IMR-90 (cell line): ENCODE measurements around the gene TRIML1. TPM values are rescaled to one million over a fixed set of nuclear protein-coding genes. Genes with fewer than 3 reads are reported as not detected.

Source experiments
- ATAC-seq: fragments of 200-7000 bp; cut with Tn5 transposase; 2 replicates; pipeline ENCODE4 v1.9.1; 2020; ENCODE audit warnings: low read depth, mild to moderate bottlenecking, moderate library complexity
- BruUV-seq: library from RNA; stranded (reverse); fragments of 400-500 nt; replicated peaks from 2 replicates; lab custom pipeline; 2021; lab: Mats Ljungman, UMichigan
- CTCF ChIA-PET: fragments of 300-600 bp; formaldehyde crosslinking; extraction: SDS; loops from one replicate; lab custom pipeline; 2021; ENCODE audit warnings: antibody characterized with exemption; lab: Yijun Ruan, JAX
- POLR2A ChIA-PET: fragments of 300-600 bp; sonication (Branson Sonifier 250); formaldehyde crosslinking; loops from one replicate; lab custom pipeline; 2022; ENCODE audit warnings: antibody characterized with exemption; ENCODE audit not compliant: unreplicated experiment; lab: Charles Lee
- DNase-seq: peaks from one replicate; pipeline ENCODE4 v3.0.0; 2013
- H2AFZ ChIP-seq: replicated peaks from 2 replicates; pipeline ENCODE3; 2013; ENCODE audit warnings: low read length, mild to moderate bottlenecking; ENCODE audit not compliant: poor library complexity
- H2AK5ac ChIP-seq: 2 replicates; pipeline ENCODE4 v1.6.1; 2013; ENCODE audit warnings: low read depth, low read length, inconsistent platforms
- H2AK9ac ChIP-seq: replicated peaks from 2 replicates; pipeline ENCODE3; 2013; ENCODE audit warnings: mild to moderate bottlenecking, low read depth, low read length, moderate library complexity; ENCODE audit not compliant: poor library complexity
- H2BK120ac ChIP-seq: 2 replicates; pipeline ENCODE4 v1.6.1; 2013; ENCODE audit warnings: low read depth, low read length, inconsistent platforms
- H2BK15ac ChIP-seq: 3 replicates; pipeline ENCODE4 v1.6.1; 2013; ENCODE audit warnings: low read depth, low read length, inconsistent platforms
- H2BK20ac ChIP-seq: 2 replicates; pipeline ENCODE4 v1.6.1; 2013; ENCODE audit warnings: low read depth, mild to moderate bottlenecking, inconsistent platforms, low read length, moderate library complexity
- H2BK5ac ChIP-seq: 2 replicates; pipeline ENCODE4 v1.6.1; 2013; ENCODE audit warnings: mild to moderate bottlenecking, low read depth, low read length, inconsistent platforms; ENCODE audit not compliant: poor library complexity, severe bottlenecking
- H3K14ac ChIP-seq: replicated peaks from 2 replicates; pipeline ENCODE4 v1.6.1; 2013; ENCODE audit warnings: low read depth, low read length, inconsistent platforms
- H3K18ac ChIP-seq: 2 replicates; pipeline ENCODE4 v1.6.1; 2013; ENCODE audit warnings: low read depth, low read length, control low read depth
- H3K23ac ChIP-seq: 2 replicates; pipeline ENCODE4 v1.6.1; 2013; ENCODE audit warnings: low read depth, low read length, inconsistent platforms
- H3K27ac ChIP-seq: 2 replicates; pipeline ENCODE4 v1.5.1; 2013; ENCODE audit warnings: mild to moderate bottlenecking, control low read depth, low read length; ENCODE audit not compliant: insufficient read depth
- H3K27me3 ChIP-seq: 2 replicates; pipeline ENCODE4 v1.6.1; 2013; ENCODE audit warnings: low read length; ENCODE audit not compliant: control insufficient read depth, insufficient read depth
- H3K36me3 ChIP-seq: 2 replicates; pipeline ENCODE4 v1.6.1; 2013; ENCODE audit warnings: low read length, mixed read lengths; ENCODE audit not compliant: control insufficient read depth, insufficient read depth
- H3K4ac ChIP-seq: 2 replicates; pipeline ENCODE4 v1.6.1; 2013; ENCODE audit warnings: low read depth, low read length, inconsistent platforms
- H3K4me1 ChIP-seq: 2 replicates; pipeline ENCODE4 v1.6.1; 2013; ENCODE audit warnings: low read length, mixed read lengths; ENCODE audit not compliant: control insufficient read depth, insufficient read depth
- H3K4me2 ChIP-seq: 2 replicates; pipeline ENCODE4 v1.6.1; 2013; ENCODE audit warnings: low read depth, mild to moderate bottlenecking, control low read depth, low read length, moderate library complexity
- H3K4me3 ChIP-seq: 2 replicates; pipeline ENCODE4 v1.5.1; 2013; ENCODE audit warnings: low read depth, mild to moderate bottlenecking, control low read depth, low read length, moderate library complexity; ENCODE audit not compliant: insufficient read depth
- H3K56ac ChIP-seq: 2 replicates; pipeline ENCODE4 v1.6.1; 2013; ENCODE audit warnings: low read length, inconsistent platforms; ENCODE audit not compliant: insufficient read depth; ENCODE audit errors: extremely low read depth
- H3K79me1 ChIP-seq, 2 experiments: 2 replicates each; pipeline ENCODE4 v1.6.1; 2013; ENCODE audit warnings: low read length in 2 of 2, inconsistent platforms in 1 of 2, low read depth in 1 of 2
- H3K9ac ChIP-seq: 2 replicates; pipeline ENCODE4 v1.6.1; 2013; ENCODE audit warnings: low read depth, low read length, control low read depth
- H3K9me1 ChIP-seq: 2 replicates; pipeline ENCODE4 v1.6.1; 2013; ENCODE audit warnings: low read length, inconsistent platforms; ENCODE audit not compliant: insufficient read depth
- H3K9me3 ChIP-seq: 2 replicates; pipeline ENCODE4 v1.6.1; 2013; ENCODE audit warnings: low read length; ENCODE audit not compliant: control insufficient read depth, insufficient read depth
- H4K20me1 ChIP-seq: 2 replicates; pipeline ENCODE4 v1.6.1; 2013; ENCODE audit warnings: low read length, inconsistent platforms; ENCODE audit not compliant: insufficient read depth
- H4K5ac ChIP-seq: 2 replicates; pipeline ENCODE4 v1.6.1; 2013; ENCODE audit warnings: mild to moderate bottlenecking, low read depth, low read length, control low read depth
- H4K8ac ChIP-seq, 2 experiments: 2 replicates each; pipeline ENCODE4 v1.6.1; 2013; ENCODE audit warnings: low read depth in 2 of 2, low read length in 2 of 2, control low read depth in 1 of 2, inconsistent platforms in 1 of 2
- H4K91ac ChIP-seq: 2 replicates; pipeline ENCODE4 v1.6.1; 2013; ENCODE audit warnings: low read depth, low read length, inconsistent platforms; ENCODE audit not compliant: insufficient read depth
- BHLHE40 ChIP-seq: fragments of 150-350 bp; IDR thresholded peaks from 2 replicates; pipeline ENCODE4 v1.6.1; 2016; ENCODE audit warnings: mild to moderate bottlenecking, low read depth, low read length
- CEBPB ChIP-seq: IDR thresholded peaks from 2 replicates; pipeline ENCODE4 v1.6.1; 2012; ENCODE audit warnings: low read depth, low read length, improper control_type of control experiment
- CHD1 ChIP-seq: IDR thresholded peaks from 2 replicates; pipeline ENCODE4 v1.6.1; 2012; ENCODE audit warnings: low read depth, low read length, improper control_type of control experiment
- ELK1 ChIP-seq: fragments of 150-350 bp; IDR thresholded peaks from 2 replicates; pipeline ENCODE4 v1.6.1; 2016; ENCODE audit warnings: low read depth, mild to moderate bottlenecking, low read length, moderate library complexity, borderline replicate concordance
- FOS ChIP-seq: fragments of 150-350 bp; IDR thresholded peaks from 2 replicates; pipeline ENCODE4 v1.6.1; 2016; ENCODE audit warnings: low read depth, low read length
- MAFK ChIP-seq: IDR thresholded peaks from 2 replicates; pipeline ENCODE4 v1.6.1; 2012; ENCODE audit warnings: low read depth, low read length, improper control_type of control experiment
- MAZ ChIP-seq: IDR thresholded peaks from 2 replicates; pipeline ENCODE4 v1.6.1; 2012; ENCODE audit warnings: low read depth, mild to moderate bottlenecking, low read length, improper control_type of control experiment, moderate library complexity, borderline replicate concordance
- MXI1 ChIP-seq: IDR thresholded peaks from 2 replicates; pipeline ENCODE4 v1.6.1; 2012; ENCODE audit warnings: low read depth, mild to moderate bottlenecking, low read length, moderate library complexity, borderline replicate concordance
- NFE2L2 ChIP-seq: fragments of 150-350 bp; IDR thresholded peaks from 2 replicates; pipeline ENCODE4 v1.6.1; 2016; ENCODE audit warnings: low read depth, mild to moderate bottlenecking, low read length
- POLR2A ChIP-seq: IDR thresholded peaks from 2 replicates; pipeline ENCODE4 v1.6.1; 2012; ENCODE audit warnings: mild to moderate bottlenecking, low read depth, low read length
- RAD21 ChIP-seq: IDR thresholded peaks from 2 replicates; pipeline ENCODE4 v1.6.1; 2012; ENCODE audit warnings: low read length, improper control_type of control experiment
- RCOR1 ChIP-seq: IDR thresholded peaks from 2 replicates; pipeline ENCODE4 v1.6.1; 2012; ENCODE audit warnings: mild to moderate bottlenecking, low read length, improper control_type of control experiment; ENCODE audit not compliant: insufficient replicate concordance
- RFX5 ChIP-seq: IDR thresholded peaks from 2 replicates; pipeline ENCODE4 v1.8.0; 2012; ENCODE audit warnings: low read depth, mild to moderate bottlenecking, low read length, moderate library complexity
- SMC3 ChIP-seq: fragments of 150-350 bp; IDR thresholded peaks from 2 replicates; pipeline ENCODE4 v1.6.1; 2016; ENCODE audit warnings: low read depth, mild to moderate bottlenecking, antibody characterized with exemption, low read length, moderate library complexity
- USF2 ChIP-seq: fragments of 150-350 bp; IDR thresholded peaks from 2 replicates; pipeline ENCODE4 v1.6.1; 2017; ENCODE audit warnings: mild to moderate bottlenecking, antibody characterized with exemption, low read length, low read depth
- WGBS, 2 experiments: methylation state at CpG; one replicate each; pipeline versions ENCODE4 v1.1.5 to v1.1.7; 2013; ENCODE audit warnings: missing lambda C conversion rate in 2 of 2; ENCODE audit not compliant: insufficient read length in 1 of 2; ENCODE audit errors: extremely low coverage in 2 of 2; 5-methylcytosine and 5-hydroxymethylcytosine counted together
- dilution Hi-C: fragments of 300-500 bp; cut with HindIII; formaldehyde crosslinking; loops from one replicate; pipeline ENCODE4 v1.14.3; 2018; ENCODE audit warnings: low sequenced_read_pairs; ENCODE audit not compliant: unreplicated experiment
- in situ Hi-C: fragments of 300-500 bp; cut with MboI; formaldehyde crosslinking; loops from 3 replicates; pipeline ENCODE4 v1.14.3; 2019; ENCODE audit warnings: low sequenced_read_pairs, inconsistent platforms, mixed read lengths
- intact Hi-C: fragments of 100-400 bp; cut with micrococcal nuclease; formaldehyde crosslinking; loops from 2 replicates; pipeline ENCODE4 v1.10.0; 2022
- polyA plus RNA-seq, 3 experiments: library from polyadenylated mRNA; depleted of rRNA; stranded (reverse); fragments of >200 nt; gene quantifications; 2 replicates each; pipeline ENCODE4 v1.2.3, GENCODE V29; 2012; ENCODE audit warnings: low replicate concordance in 1 of 3
- total RNA-seq: library from RNA; depleted of rRNA; stranded (reverse); fragments of >200 nt; gene quantifications from 2 replicates; pipeline ENCODE4 v1.2.3, GENCODE V29; 2012
- TF ChIP-seq, protein P1 (sequence below): conservative IDR thresholded peaks from 2 replicates; pipeline ENCODE4 v1.5.1; 2012; ENCODE audit warnings: mild to moderate bottlenecking, low read depth, low read length, improper control_type of control experiment

The TRIML1 gene
- total and polyA plus RNA-seq, 2 of the 4 experiments (the other 2 are of a cell fraction) = not detected

DNA sequence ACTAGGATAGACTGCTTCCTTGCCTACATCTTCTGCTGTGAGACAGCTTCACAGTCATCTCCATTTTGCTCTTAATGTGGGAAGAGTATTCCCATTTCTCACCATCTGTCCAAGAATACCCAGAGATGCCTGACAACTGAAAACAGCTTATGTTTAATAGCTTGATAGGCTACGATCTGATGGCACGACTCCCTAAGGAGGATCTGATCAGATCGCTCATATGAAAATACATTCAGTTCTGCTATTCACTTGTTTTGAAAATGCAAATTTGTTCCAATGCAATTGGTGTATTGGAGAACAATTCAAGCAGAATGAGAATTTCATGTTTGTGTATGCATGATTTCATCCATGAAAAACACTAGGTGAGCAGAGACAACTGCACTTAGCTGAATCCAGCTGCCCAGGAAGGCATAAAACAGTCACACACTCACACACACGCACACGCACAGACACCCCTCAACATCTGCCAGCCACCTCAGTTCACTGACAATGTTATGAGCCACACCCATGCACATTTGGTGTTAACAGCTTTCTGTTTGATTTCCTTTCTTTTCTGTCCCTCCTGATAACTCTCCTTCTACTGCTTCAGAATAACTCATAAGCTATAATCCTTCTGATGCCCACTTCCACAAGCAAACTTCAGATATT is 29.6 kb downstream of the TRIML1 start:
- Histone ChIP-seq H4K20me1 (no peaks in the 10 kb centered on the region), H2BK5ac (no peak overlapping the region), H3K23ac (no peak overlapping the region), H3K9ac (no peak overlapping the region), H3K4me1 (no peaks in the 10 kb centered on the region), H4K5ac (no peak overlapping the region), H4K91ac (no peak overlapping the region), H4K8ac (no peak overlapping the region), H3K4me2 (no peak overlapping the region), H3K4ac (no peak overlapping the region), H2BK120ac (no peak overlapping the region), H3K27me3 (no peaks in the 10 kb centered on the region), H3K36me3 (no peaks in the 10 kb centered on the region), H3K9me3 (peaks cover 2% of the 10 kb centered on the region; the same call in 1 of the 2 replicates), H3K56ac (no peak overlapping the region), H2AFZ (no peak overlapping the region), H3K18ac (no peak overlapping the region), H3K27ac (no peak overlapping the region), H2AK9ac (no peak overlapping the region), H2BK15ac (no peak overlapping the region), H3K9me1 (no peaks in the 10 kb centered on the region), H2BK20ac (no peak overlapping the region), H3K4me3 (no peak overlapping the region), H3K79me1 (no peaks in the 10 kb centered on the region), H3K14ac (no peak overlapping the region), H2AK5ac (no peak overlapping the region)
- dilution Hi-C loops (no loop called here), in situ Hi-C loops (no loop called here), intact Hi-C loops (no loop called here)
- ATAC-seq = no peak
- ChIA-PET CTCF (no interaction called here), POLR2A (no interaction called here)
- TF ChIP-seq SMC3 = no peak
- no peak for TF ChIP-seq NFE2L2
- no peak for TF ChIP-seq ELK1
- TF ChIP-seq BHLHE40 = no peak
- TF ChIP-seq MXI1 = no peak
- no peak for TF ChIP-seq FOS
- no peak for TF ChIP-seq USF2
- TF ChIP-seq RFX5 = no peak
- TF ChIP-seq CEBPB = no peak
- TF ChIP-seq MAFK = no peak
- no peak for TF ChIP-seq RCOR1
- no peak for TF ChIP-seq CHD1
- TF ChIP-seq POLR2A = no peak
- TF ChIP-seq RAD21 = no peak
- TF ChIP-seq MAZ = no peak
- TF ChIP-seq, protein P1, sequence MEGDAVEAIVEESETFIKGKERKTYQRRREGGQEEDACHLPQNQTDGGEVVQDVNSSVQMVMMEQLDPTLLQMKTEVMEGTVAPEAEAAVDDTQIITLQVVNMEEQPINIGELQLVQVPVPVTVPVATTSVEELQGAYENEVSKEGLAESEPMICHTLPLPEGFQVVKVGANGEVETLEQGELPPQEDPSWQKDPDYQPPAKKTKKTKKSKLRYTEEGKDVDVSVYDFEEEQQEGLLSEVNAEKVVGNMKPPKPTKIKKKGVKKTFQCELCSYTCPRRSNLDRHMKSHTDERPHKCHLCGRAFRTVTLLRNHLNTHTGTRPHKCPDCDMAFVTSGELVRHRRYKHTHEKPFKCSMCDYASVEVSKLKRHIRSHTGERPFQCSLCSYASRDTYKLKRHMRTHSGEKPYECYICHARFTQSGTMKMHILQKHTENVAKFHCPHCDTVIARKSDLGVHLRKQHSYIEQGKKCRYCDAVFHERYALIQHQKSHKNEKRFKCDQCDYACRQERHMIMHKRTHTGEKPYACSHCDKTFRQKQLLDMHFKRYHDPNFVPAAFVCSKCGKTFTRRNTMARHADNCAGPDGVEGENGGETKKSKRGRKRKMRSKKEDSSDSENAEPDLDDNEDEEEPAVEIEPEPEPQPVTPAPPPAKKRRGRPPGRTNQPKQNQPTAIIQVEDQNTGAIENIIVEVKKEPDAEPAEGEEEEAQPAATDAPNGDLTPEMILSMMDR = no peak
- WGBS, 2 experiments = 89% methylated on average over 5 of the region's 5 CpGs; no CpG with 5 or more reads in 1 of the 2 experiments
- DNase-seq = no peak
- no TSS peak for BruUV-seq
